Measurements from ENCODE around the gene PHLDB2. TPM values are rescaled to one million over a fixed set of nuclear protein-coding genes. Genes with fewer than 3 reads are reported as not detected.
A peak's percentile ranks its signal among the peaks of the same experiment; 100 is the strongest.
"Not testable (repeated sequence)": the region's sequence is repeated elsewhere in the genome, so short reads cannot be mapped to it uniquely, and the experiment has no call there.

PHLDB2 gene
- total RNA-seq (2014; rRNA removed; shearing (Covaris generic)): 29.3 and 40.5 TPM in 2 replicates

DNA sequence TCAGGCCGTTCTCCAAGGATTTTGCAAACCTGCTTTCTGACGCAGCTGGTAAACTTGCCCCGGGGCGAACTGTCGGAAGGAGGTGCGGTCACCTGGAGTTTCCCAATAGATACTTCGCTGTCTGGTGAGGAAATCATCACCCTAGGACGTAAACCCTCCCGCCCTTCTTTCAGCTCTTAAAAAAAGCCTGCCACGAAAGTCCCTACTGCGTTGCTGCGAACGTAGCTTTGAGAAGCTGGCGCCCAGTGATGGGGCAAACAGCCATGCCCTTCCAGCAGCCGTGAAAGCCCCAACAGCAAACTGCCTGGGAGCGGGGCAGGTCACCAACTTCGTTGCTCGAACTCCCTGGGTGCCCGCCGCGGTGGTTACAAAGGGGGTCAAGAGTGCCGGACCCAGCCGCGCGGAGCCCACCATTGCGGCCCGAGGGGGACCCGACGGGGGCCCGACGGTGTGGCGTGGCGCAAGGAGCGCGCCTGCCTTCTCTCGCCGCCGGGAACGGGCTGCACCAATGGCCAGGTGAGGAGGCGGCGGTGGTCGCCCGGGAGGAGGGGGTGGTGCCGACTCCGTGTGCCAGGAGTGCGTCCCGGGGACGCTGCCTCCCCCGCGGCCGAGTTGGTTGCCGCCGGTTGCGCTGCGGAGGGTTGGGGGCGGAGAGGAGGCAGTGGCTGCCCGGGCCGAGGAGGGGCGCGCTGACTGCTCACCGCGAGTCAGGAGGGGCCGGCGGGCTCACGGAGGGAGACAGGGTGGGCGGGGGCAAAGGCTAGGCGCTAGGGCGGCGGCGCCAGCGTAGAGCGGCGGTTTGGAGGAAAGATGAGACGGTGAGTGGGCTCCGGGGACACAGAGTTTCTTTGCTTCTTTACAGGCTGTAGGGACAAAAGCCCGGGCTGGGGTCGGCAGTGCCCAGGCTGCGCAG lies at the start of gene PHLDB2:
Gene PHLDB2 (plus strand): TSS at position 205 of the 913 bp plus-strand sequence. CDS start 24,813 bp downstream, outside the sequence.
- Histone ChIP-seq H3K9me3 (replicated peaks) (no peaks in the 10 kb centered on the region), H3K4me1 (replicated peaks) (peaks cover 36% of the 10 kb centered on the region), H3K36me3 (peaks cover 18% of the 10 kb centered on the region), H3K4me3 (peak within 1 kb of the TSS; percentile 96), H3K27me3 (replicated peaks) (no peaks in the 10 kb centered on the region), H3K27ac (peak within 1 kb of the TSS; percentile 100)
- DNase-seq (ENCODE audit: low read depth in 1 of 2, low spot score in 2 of 2): peak; percentile 86 to 90

- Histone ChIP-seq H3K4me3 (no peak overlapping the region), H3K36me3 (no peaks in the 10 kb centered on the region), H3K27ac (peak overlapping the region; percentile 52), H3K4me1 (replicated peaks) (peaks cover 48% of the 10 kb centered on the region), H3K27me3 (replicated peaks) (no peaks in the 10 kb centered on the region), H3K9me3 (replicated peaks) (no peaks in the 10 kb centered on the region)
- DNase-seq (ENCODE audit: low read depth in 1 of 2, low spot score in 2 of 2): peak in 1 of 2 experiments; percentile 42
Measured at GRCh38 chr3:111810909-111811308, 48.2 kb upstream of the PHLDB2 start.

DNA sequence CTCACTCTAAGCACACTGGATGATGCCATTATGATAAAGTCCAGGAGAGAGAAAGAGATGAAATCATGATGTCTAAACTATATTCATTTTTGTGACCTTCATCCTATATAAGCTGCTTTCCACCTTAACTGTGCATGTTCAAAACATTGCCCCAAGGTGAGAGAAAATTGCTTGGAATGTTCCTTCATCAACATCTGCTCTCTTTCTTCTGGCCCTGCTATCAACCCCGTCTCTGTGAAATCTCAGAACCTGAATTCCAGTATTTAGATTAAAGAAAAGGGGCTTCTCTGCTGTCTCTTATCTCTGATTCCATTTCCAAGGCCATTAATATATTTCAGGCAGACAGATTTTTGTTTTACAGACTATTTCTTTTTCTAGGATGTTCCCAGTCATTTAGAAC lies 47.3 kb upstream of the PHLDB2 start:
- peaks cover 48% of the 10 kb centered on the region for H3K4me1 ChIP-seq (replicated peaks)
- H3K27ac ChIP-seq: peak overlapping the region; percentile 52
- no peaks in the 10 kb centered on the region for H3K36me3 ChIP-seq
- H3K9me3 ChIP-seq (replicated peaks): no peaks in the 10 kb centered on the region; the same call in 1 of the 2 replicates
- no peak for DNase-seq (ENCODE audit: low read depth in 1 of 2, low spot score in 2 of 2)
- H3K4me3 ChIP-seq: no peak overlapping the region
- no peaks in the 10 kb centered on the region for H3K27me3 ChIP-seq (replicated peaks)

DNA sequence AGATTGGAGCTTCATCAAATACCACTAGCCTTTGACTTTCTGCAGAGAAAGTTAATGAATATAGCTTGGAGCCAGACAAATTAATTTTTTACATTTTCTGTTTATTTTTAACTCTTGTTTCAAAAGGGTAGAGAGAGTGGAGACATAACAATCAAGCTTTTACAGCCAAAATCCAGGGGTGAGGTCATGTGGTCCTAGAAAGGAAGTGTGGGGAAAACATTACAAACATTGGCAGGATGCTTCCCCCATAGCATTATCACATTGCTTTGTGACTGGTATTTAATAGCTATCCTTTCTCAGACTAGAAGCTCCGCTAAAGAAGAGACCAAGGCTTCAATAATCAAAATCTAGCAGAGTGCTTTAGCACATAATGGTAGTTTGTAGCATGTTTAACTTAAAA lies 46.4 kb upstream of the PHLDB2 start:
- Histone ChIP-seq H3K4me1 (replicated peaks) (peaks cover 48% of the 10 kb centered on the region), H3K27me3 (replicated peaks) (no peaks in the 10 kb centered on the region), H3K36me3 (no peaks in the 10 kb centered on the region), H3K27ac (no peak overlapping the region), H3K9me3 (replicated peaks) (no peaks in the 10 kb centered on the region; the same call in 1 of the 2 replicates), H3K4me3 (no peak overlapping the region)
- DNase-seq (ENCODE audit: low read depth in 1 of 2, low spot score in 2 of 2): no peak

GRCh38 chr3:111813441-111813840 lies 45.6 kb upstream of the PHLDB2 start:
- no peak for DNase-seq (ENCODE audit: low read depth in 1 of 2, low spot score in 2 of 2)
- H3K27ac ChIP-seq: no peak overlapping the region
- H3K4me1 ChIP-seq (replicated peaks): peaks cover 44% of the 10 kb centered on the region
- H3K9me3 ChIP-seq (replicated peaks): no peaks in the 10 kb centered on the region; the same call in none of the 2 replicates
- no peak overlapping the region for H3K4me3 ChIP-seq
- H3K36me3 ChIP-seq: no peaks in the 10 kb centered on the region
- H3K27me3 ChIP-seq (replicated peaks): no peaks in the 10 kb centered on the region

GRCh38 chr3:111813979-111814378 lies 45.1 kb upstream of the PHLDB2 start:
- DNase-seq (ENCODE audit: low read depth in 1 of 2, low spot score in 2 of 2): no peak
- no peaks in the 10 kb centered on the region for H3K27me3 ChIP-seq (replicated peaks)
- no peaks in the 10 kb centered on the region; the same call in none of the 2 replicates for H3K9me3 ChIP-seq (replicated peaks)
- no peaks in the 10 kb centered on the region for H3K36me3 ChIP-seq
- no peak overlapping the region for H3K27ac ChIP-seq
- H3K4me1 ChIP-seq (replicated peaks): peaks cover 38% of the 10 kb centered on the region
- H3K4me3 ChIP-seq: no peak overlapping the region

GRCh38 chr3:111816771-111817170 lies 42.3 kb upstream of the PHLDB2 start:
- not testable (repeated sequence) for H3K27me3 ChIP-seq (replicated peaks); H3K27ac ChIP-seq; DNase-seq (ENCODE audit: low read depth in 1 of 2, low spot score in 2 of 2); H3K36me3 ChIP-seq; H3K9me3 ChIP-seq (replicated peaks); H3K4me3 ChIP-seq
- peaks cover 12% of the 10 kb centered on the region for H3K4me1 ChIP-seq (replicated peaks)

- DNase-seq (ENCODE audit: low read depth in 1 of 2, low spot score in 2 of 2): no peak
- Histone ChIP-seq H3K27ac (no peak overlapping the region), H3K4me3 (no peak overlapping the region), H3K27me3 (replicated peaks) (no peaks in the 10 kb centered on the region), H3K9me3 (replicated peaks) (peaks cover 4% of the 10 kb centered on the region), H3K4me1 (replicated peaks) (no peaks in the 10 kb centered on the region), H3K36me3 (no peaks in the 10 kb centered on the region)
Measured at GRCh38 chr3:111819927-111820326, 39.1 kb upstream of the PHLDB2 start.

- Histone ChIP-seq H3K36me3 (no peaks in the 10 kb centered on the region), H3K9me3 (replicated peaks) (peaks cover 4% of the 10 kb centered on the region), H3K27ac (no peak overlapping the region), H3K4me1 (replicated peaks) (no peaks in the 10 kb centered on the region), H3K27me3 (replicated peaks) (no peaks in the 10 kb centered on the region), H3K4me3 (no peak overlapping the region)
- DNase-seq (ENCODE audit: low read depth in 1 of 2, low spot score in 2 of 2): no peak
Measured at GRCh38 chr3:111820651-111821050, 38.4 kb upstream of the PHLDB2 start.

GRCh38 chr3:111821891-111822290 lies 37.2 kb upstream of the PHLDB2 start:
- Histone ChIP-seq H3K36me3 (no peaks in the 10 kb centered on the region), H3K9me3 (replicated peaks) (peaks cover 4% of the 10 kb centered on the region), H3K4me1 (replicated peaks) (no peaks in the 10 kb centered on the region), H3K27me3 (replicated peaks) (no peaks in the 10 kb centered on the region), H3K4me3 (no peak overlapping the region), H3K27ac (no peak overlapping the region)
- no peak for DNase-seq (ENCODE audit: low read depth in 1 of 2, low spot score in 2 of 2)

DNA sequence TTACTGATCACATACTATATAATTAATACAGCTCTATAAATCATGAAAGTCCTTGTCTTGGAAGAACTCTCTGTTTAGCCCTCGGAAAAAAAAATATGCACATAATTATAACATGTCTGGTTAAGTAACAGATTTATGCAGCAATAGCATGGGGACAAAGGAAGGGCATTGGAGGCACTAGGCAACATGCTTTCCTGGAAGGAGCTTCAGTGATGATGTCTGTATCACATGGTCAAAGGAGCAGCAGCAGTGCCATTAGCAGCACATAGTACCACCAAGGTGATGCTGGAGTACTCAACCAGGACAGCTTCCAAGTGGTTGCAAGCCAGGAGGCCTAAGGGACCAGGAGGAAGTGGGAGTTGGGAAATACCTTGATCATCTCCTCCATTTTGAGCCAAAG lies 36.3 kb upstream of the PHLDB2 start:
- peaks cover 4% of the 10 kb centered on the region for H3K9me3 ChIP-seq (replicated peaks)
- H3K4me3 ChIP-seq: no peak overlapping the region
- no peaks in the 10 kb centered on the region for H3K36me3 ChIP-seq
- no peaks in the 10 kb centered on the region for H3K4me1 ChIP-seq (replicated peaks)
- H3K27me3 ChIP-seq (replicated peaks): no peaks in the 10 kb centered on the region
- DNase-seq (ENCODE audit: low read depth in 1 of 2, low spot score in 2 of 2): no peak
- H3K27ac ChIP-seq: no peak overlapping the region

DNA sequence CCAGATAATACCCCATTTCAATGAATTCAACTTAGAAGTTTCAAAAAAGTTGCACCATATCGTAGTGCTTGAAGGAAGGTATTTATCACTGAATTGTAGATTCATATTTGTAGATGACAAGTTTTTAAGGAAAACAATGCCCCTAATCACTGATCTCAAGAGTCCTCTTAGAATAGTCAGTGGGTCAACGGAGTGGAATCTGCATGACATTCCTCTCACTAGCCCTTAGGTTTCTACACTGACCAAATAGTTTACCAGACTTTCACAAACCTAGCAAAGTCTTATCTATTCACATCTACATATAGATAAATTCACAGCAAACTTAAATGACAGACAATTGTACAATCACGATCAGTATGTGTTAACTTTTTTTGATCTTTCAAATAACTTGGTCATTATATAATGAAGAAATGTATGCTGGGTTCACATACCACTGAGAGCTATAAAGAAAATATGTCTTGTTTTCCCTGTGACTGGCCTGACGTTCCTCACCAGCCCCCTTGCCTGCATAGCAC lies 35.7 kb upstream of the PHLDB2 start:
- Histone ChIP-seq H3K27ac (no peak overlapping the region), H3K4me3 (no peak overlapping the region), H3K27me3 (replicated peaks) (no peaks in the 10 kb centered on the region), H3K4me1 (replicated peaks) (no peaks in the 10 kb centered on the region), H3K36me3 (no peaks in the 10 kb centered on the region), H3K9me3 (replicated peaks) (peaks cover 4% of the 10 kb centered on the region)
- DNase-seq (ENCODE audit: low read depth in 1 of 2, low spot score in 2 of 2): no peak

DNA sequence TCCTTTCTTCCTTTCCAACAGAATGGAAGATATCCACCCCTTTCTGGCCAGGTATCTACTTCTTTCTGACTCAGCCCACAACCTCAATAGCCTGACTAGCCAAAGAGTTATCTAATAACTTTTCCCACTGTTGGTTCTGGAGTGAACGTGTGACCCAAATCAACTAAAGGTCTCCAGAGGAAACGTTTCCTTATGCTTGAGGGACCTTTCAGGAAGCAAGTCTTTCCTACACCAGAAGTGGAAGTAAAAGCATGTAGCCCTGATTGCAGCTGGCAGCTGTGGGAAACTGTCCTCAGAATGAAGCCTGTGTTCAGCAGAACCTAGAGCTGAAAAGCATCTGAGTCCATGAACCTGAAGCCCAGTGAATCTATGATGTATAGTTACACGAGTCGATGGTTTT lies 34.7 kb upstream of the PHLDB2 start:
- peaks cover 5% of the 10 kb centered on the region; the same call in 1 of the 2 replicates for H3K4me1 ChIP-seq (replicated peaks)
- DNase-seq (ENCODE audit: low read depth in 1 of 2, low spot score in 2 of 2): no peak
- H3K36me3 ChIP-seq: no peaks in the 10 kb centered on the region
- no peak overlapping the region for H3K27ac ChIP-seq
- H3K9me3 ChIP-seq (replicated peaks): peaks cover 4% of the 10 kb centered on the region; the same call in 1 of the 2 replicates
- no peaks in the 10 kb centered on the region for H3K27me3 ChIP-seq (replicated peaks)
- H3K4me3 ChIP-seq: no peak overlapping the region

DNA sequence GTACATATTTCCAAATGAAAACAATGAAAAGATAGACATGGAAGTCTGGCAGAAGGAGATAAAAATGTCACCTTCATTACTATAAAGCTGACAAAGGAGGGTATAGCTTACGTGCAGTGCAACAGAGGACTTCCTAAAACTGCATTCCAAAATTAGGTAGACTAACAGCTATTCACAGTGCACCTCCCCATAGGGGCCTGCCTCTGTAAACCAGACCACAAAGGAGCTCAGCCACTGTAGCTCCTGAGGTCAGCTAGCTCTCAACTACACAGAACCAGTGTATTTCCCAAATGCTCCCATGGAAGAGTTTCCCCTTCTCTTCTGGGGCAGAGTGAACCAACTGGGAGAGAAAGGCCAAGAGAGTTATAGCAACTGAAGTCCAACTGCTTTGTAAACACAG lies 31.2 kb upstream of the PHLDB2 start:
- Histone ChIP-seq H3K4me3 (no peak overlapping the region), H3K27me3 (replicated peaks) (no peaks in the 10 kb centered on the region), H3K27ac (no peak overlapping the region), H3K36me3 (no peaks in the 10 kb centered on the region), H3K4me1 (replicated peaks) (peaks cover 8% of the 10 kb centered on the region; the same call in 1 of the 2 replicates), H3K9me3 (replicated peaks) (no peaks in the 10 kb centered on the region)
- DNase-seq (ENCODE audit: low read depth in 1 of 2, low spot score in 2 of 2): no peak

All from SJSA1 (cell line).